H1 (cell line): Measurements from ENCODE around the gene AAGAB. TPM values are rescaled to one million over a fixed set of nuclear protein-coding genes. Genes with fewer than 3 reads are reported as not detected.
A peak's percentile ranks its signal among the peaks of the same experiment; 100 is the strongest.

Experiments used
- ASH2L ChIP-seq: fragments of 200-600, 300-600 bp; sonication (generic); IDR thresholded peaks from one replicate; pipeline ENCODE4 v1.7.1; 2017; ENCODE audit warnings: low read length
- CBX5 ChIP-seq: fragments of 300-800, 300-1000 bp; sonication (generic); IDR thresholded peaks from 2 replicates; pipeline ENCODE4 v1.7.1; 2016; ENCODE audit warnings: antibody characterized with exemption, low read length, low read depth
- CHD7 ChIP-seq: fragments of 300-600 bp; sonication (generic); IDR thresholded peaks from 2 replicates; pipeline ENCODE4 v1.7.1; 2012; ENCODE audit warnings: low read length, moderate library complexity, mild to moderate bottlenecking, inconsistent platforms; ENCODE audit not compliant: insufficient replicate concordance
- EZH2 ChIP-seq: fragments of 200-600 bp; sonication (generic); IDR thresholded peaks from 2 replicates; pipeline ENCODE4 v1.7.1; 2012; ENCODE audit warnings: low read depth, mild to moderate bottlenecking, moderate library complexity, low read length, inconsistent platforms; ENCODE audit not compliant: severe bottlenecking
- JUND ChIP-seq: IDR thresholded peaks from 2 replicates; pipeline ENCODE4 v1.6.1; 2011; ENCODE audit warnings: mild to moderate bottlenecking, improper control_type of control experiment, low read length
- PHF8 ChIP-seq: fragments of 200-600 bp; sonication (generic); conservative IDR thresholded peaks from 2 replicates; pipeline ENCODE4 v1.7.1; 2012; ENCODE audit warnings: low read depth, mild to moderate bottlenecking, inconsistent platforms, low read length, moderate library complexity
- POLR2AphosphoS5 ChIP-seq: IDR thresholded peaks from 2 replicates; pipeline ENCODE4 v1.6.1; 2011; ENCODE audit warnings: low read depth, low read length
- RBBP5 ChIP-seq: IDR thresholded peaks from 2 replicates; pipeline ENCODE4 v1.7.1; 2012; ENCODE audit warnings: low read depth, mild to moderate bottlenecking, inconsistent platforms, low read length, moderate library complexity, borderline replicate concordance
- TEAD4 ChIP-seq: IDR thresholded peaks from 2 replicates; pipeline ENCODE4 v1.6.1; 2012; ENCODE audit warnings: low read depth, low read length, inconsistent platforms, mixed read lengths
- polyA plus RNA-seq, 7 experiments: library from polyadenylated mRNA; depleted of rRNA in 3 of 7; stranded (reverse) in 5 of 7; unstranded in 2 of 7; fragments of >200 nt in 5 of 7; fragments of 200-250 nt in 2 of 7; gene quantifications; 1 replicate in 5 of 7; 2 replicates in 1 of 7; 4 replicates in 1 of 7; pipeline versions ENCODE4 v1.2.1 to v1.2.3, GENCODE V29; 2011 to 2013; ENCODE audit warnings: missing spikeins in 2 of 7, mixed read lengths in 2 of 7
- total RNA-seq: library from RNA; stranded (reverse); fragmentation: NEBNext Ultra II Directional; extraction: Animal tissue kit (Norgen Biotek cat#: 25700); gene quantifications from 2 replicates; pipeline ENCODE4 v1.2.1, GENCODE V29; 2021

AAGAB gene
- total and polyA plus RNA-seq, 2 of the 8 experiments (the other 6 are each of a cell fraction or from before 2014, with no cell fraction given): 20.1 to 45.9 TPM

- TF ChIP-seq CHD7: peak; percentile 8
- no peak for TF ChIP-seq RBBP5
- TF ChIP-seq CBX5: no peak
- no peak for TF ChIP-seq POLR2AphosphoS5
- TF ChIP-seq PHF8: no peak
- no peak for TF ChIP-seq EZH2
- TF ChIP-seq TEAD4: no peak
- TF ChIP-seq JUND: peak; percentile 71
- TF ChIP-seq ASH2L: peak; percentile 57
These were observed 88.9 kb downstream of the AAGAB start (continued) for GRCh38 chr15:67165254-67166253.
